ENCODE results near the gene ARSA. TPM values are rescaled to one million over a fixed set of nuclear protein-coding genes. Genes with fewer than 3 reads are reported as not detected.
A peak's percentile ranks its signal among the peaks of the same experiment; 100 is the strongest.

ARSA gene
- total and polyA plus RNA-seq, 2 of the 13 experiments (the other 11 are each of a cell fraction or from before 2014, with no cell fraction given) = 9.0 to 11.5 TPM

GRCh38 chr22:50581950-50582492 is 45.9 kb downstream of the ARSA start (continued):
- TF ChIP-seq, protein P1, sequence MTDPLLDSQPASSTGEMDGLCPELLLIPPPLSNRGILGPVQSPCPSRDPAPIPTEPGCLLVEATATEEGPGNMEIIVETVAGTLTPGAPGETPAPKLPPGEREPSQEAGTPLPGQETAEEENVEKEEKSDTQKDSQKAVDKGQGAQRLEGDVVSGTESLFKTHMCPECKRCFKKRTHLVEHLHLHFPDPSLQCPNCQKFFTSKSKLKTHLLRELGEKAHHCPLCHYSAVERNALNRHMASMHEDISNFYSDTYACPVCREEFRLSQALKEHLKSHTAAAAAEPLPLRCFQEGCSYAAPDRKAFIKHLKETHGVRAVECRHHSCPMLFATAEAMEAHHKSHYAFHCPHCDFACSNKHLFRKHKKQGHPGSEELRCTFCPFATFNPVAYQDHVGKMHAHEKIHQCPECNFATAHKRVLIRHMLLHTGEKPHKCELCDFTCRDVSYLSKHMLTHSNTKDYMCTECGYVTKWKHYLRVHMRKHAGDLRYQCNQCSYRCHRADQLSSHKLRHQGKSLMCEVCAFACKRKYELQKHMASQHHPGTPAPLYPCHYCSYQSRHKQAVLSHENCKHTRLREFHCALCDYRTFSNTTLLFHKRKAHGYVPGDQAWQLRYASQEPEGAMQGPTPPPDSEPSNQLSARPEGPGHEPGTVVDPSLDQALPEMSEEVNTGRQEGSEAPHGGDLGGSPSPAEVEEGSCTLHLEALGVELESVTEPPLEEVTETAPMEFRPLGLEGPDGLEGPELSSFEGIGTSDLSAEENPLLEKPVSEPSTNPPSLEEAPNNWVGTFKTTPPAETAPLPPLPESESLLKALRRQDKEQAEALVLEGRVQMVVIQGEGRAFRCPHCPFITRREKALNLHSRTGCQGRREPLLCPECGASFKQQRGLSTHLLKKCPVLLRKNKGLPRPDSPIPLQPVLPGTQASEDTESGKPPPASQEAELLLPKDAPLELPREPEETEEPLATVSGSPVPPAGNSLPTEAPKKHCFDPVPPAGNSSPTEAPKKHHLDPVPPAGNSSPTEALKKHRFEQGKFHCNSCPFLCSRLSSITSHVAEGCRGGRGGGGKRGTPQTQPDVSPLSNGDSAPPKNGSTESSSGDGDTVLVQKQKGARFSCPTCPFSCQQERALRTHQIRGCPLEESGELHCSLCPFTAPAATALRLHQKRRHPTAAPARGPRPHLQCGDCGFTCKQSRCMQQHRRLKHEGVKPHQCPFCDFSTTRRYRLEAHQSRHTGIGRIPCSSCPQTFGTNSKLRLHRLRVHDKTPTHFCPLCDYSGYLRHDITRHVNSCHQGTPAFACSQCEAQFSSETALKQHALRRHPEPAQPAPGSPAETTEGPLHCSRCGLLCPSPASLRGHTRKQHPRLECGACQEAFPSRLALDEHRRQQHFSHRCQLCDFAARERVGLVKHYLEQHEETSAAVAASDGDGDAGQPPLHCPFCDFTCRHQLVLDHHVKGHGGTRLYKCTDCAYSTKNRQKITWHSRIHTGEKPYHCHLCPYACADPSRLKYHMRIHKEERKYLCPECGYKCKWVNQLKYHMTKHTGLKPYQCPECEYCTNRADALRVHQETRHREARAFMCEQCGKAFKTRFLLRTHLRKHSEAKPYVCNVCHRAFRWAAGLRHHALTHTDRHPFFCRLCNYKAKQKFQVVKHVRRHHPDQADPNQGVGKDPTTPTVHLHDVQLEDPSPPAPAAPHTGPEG (CRISPR knock-in tag; IDR thresholded peaks at IDR 0.05) = no peak
- TF ChIP-seq NFIC (IDR thresholded peaks at IDR 0.05; ENCODE audit: low read length) (no peak), STAT6 (CRISPR knock-in tag; IDR thresholded peaks at IDR 0.05; ENCODE audit: borderline replicate concordance) (no peak), ZFY (CRISPR knock-in tag; IDR thresholded peaks at IDR 0.05) (0 out of 2 replicates have a peak, but pooled peaks have one; percentile 11)

All from HepG2 (cell line).